HG03432 (cell line): ENCODE results near the gene PPIP5K2.
A peak's percentile ranks its signal among the peaks of the same experiment; 100 is the strongest.
"Not testable (repeated sequence)": the region's sequence is repeated elsewhere in the genome, so short reads cannot be mapped to it uniquely, and the experiment has no call there.

ENCODE experiments used
- ATAC-seq: cut with Tn5 transposase; IDR thresholded peaks from one replicate; pipeline ENCODE4 v1.9.1; 2021; ENCODE audit warnings: mild to moderate bottlenecking, moderate library complexity; ENCODE audit not compliant: unreplicated experiment

The PPIP5K2 gene

GRCh38 chr5:103120607-103121200, 603 bp downstream of the PPIP5K2 start:
- peak; percentile 0 for ATAC-seq

GRCh38 chr5:103122242-103122641, 2.1 kb downstream of the PPIP5K2 start:
- ATAC-seq = no peak

- no peak for ATAC-seq
These were observed 6.5 kb downstream of the PPIP5K2 start for GRCh38 chr5:103126557-103126956.

GRCh38 chr5:103127292-103127817, 7.3 kb downstream of the PPIP5K2 start:
- ATAC-seq = no peak

- no peak for ATAC-seq
These were observed 8.1 kb downstream of the PPIP5K2 start for GRCh38 chr5:103128202-103128601.

- no peak for ATAC-seq
These were observed 12.6 kb downstream of the PPIP5K2 start for GRCh38 chr5:103132684-103133083.

GRCh38 chr5:103133231-103133630, 13.1 kb downstream of the PPIP5K2 start:
- no peak for ATAC-seq

GRCh38 chr5:103135461-103135860, 15.4 kb downstream of the PPIP5K2 start:
- ATAC-seq = no peak

- ATAC-seq = no peak
These were observed 18.1 kb downstream of the PPIP5K2 start for GRCh38 chr5:103138202-103138690.

GRCh38 chr5:103139264-103139865, 19.3 kb downstream of the PPIP5K2 start:
- peak; percentile 98 for ATAC-seq

- ATAC-seq = not testable (repeated sequence)
These were observed 22.0 kb downstream of the PPIP5K2 start for GRCh38 chr5:103142132-103142531.

- no peak for ATAC-seq
These were observed 25.1 kb downstream of the PPIP5K2 start for GRCh38 chr5:103145196-103145595.

GRCh38 chr5:103148213-103148612, 28.1 kb downstream of the PPIP5K2 start:
- no peak for ATAC-seq

GRCh38 chr5:103151156-103151555, 31.1 kb downstream of the PPIP5K2 start:
- no peak for ATAC-seq

GRCh38 chr5:103166706-103167105, 46.6 kb downstream of the PPIP5K2 start:
- no peak for ATAC-seq

- no peak for ATAC-seq
These were observed 54.0 kb downstream of the PPIP5K2 start for GRCh38 chr5:103174147-103174546.

GRCh38 chr5:103177543-103177942, 57.4 kb downstream of the PPIP5K2 start:
- ATAC-seq = no peak

- ATAC-seq = no peak
These were observed 58.1 kb downstream of the PPIP5K2 start for GRCh38 chr5:103178167-103178566.

- no peak for ATAC-seq
These were observed 66.1 kb downstream of the PPIP5K2 start for GRCh38 chr5:103186152-103186551.

GRCh38 chr5:103188436-103188835, 68.3 kb downstream of the PPIP5K2 start:
- ATAC-seq = no peak

GRCh38 chr5:103203226-103203625, 83.1 kb downstream of the PPIP5K2 start:
- ATAC-seq = no peak

GRCh38 chr5:103204990-103205389, 84.9 kb downstream of the PPIP5K2 start:
- ATAC-seq = not testable (repeated sequence)
